Heart left ventricle (tissue), 13 donors: ENCODE measurements around the gene ASPDH.

ENCODE experiments used
- POLR2A ChIP-seq, 2 donors: fragments of 450-650 bp; IDR thresholded peaks; one replicate each; pipeline ENCODE4 v1.6.1; 2017; ENCODE audit warnings: antibody characterized with exemption in 2 of 2, mild to moderate bottlenecking in 2 of 2, moderate library complexity in 2 of 2
- TF ChIP-seq, protein P1 (sequence below), 12 donors: fragments of 200-600 bp; sonication (generic) in 4 of 12; IDR thresholded peaks; one replicate each; pipeline versions ENCODE4 v1.5.0 to v1.8.0; 2018 to 2022; ENCODE audit warnings: antibody characterized with exemption in 12 of 12, mild to moderate bottlenecking in 5 of 12
- donor health status: ischemic (EF 13 %, LVEDD 7.1; RV severe dilation, severe dysfunction).
- donor health status: DM: no; HTN: yes; CAD: no.
- donor health status: DM: no; HTN: no; CAD: no.
- donor health status: ischemic (EF 25% LVEDD 6.9; RV normal size, moderate dysfunction).
- donor health status: ischemic (EF 25% LVEDD 5.7; RV mildly dilated, moderate dysfunction).
- donor health status: ischemic (EF 35%, LVEDD 5.7; RV mildly dilated, moderate dysfunction).
- donor health status: nonischemic (EF 11% LVEDD 7.7; RV severe dilation, severe dysfunction).
- donor health status: DM: yes; HTN: yes; CAD: no.
- donor health status: PGD.
- donor health status: ischemic (EF 29% LVEDD 5.4; RV normal size, mild dysfunction).
- donor health status: nonischemic (EF 23%, LVEDD 6.1; RV moderate dilation, normal function).

DNA sequence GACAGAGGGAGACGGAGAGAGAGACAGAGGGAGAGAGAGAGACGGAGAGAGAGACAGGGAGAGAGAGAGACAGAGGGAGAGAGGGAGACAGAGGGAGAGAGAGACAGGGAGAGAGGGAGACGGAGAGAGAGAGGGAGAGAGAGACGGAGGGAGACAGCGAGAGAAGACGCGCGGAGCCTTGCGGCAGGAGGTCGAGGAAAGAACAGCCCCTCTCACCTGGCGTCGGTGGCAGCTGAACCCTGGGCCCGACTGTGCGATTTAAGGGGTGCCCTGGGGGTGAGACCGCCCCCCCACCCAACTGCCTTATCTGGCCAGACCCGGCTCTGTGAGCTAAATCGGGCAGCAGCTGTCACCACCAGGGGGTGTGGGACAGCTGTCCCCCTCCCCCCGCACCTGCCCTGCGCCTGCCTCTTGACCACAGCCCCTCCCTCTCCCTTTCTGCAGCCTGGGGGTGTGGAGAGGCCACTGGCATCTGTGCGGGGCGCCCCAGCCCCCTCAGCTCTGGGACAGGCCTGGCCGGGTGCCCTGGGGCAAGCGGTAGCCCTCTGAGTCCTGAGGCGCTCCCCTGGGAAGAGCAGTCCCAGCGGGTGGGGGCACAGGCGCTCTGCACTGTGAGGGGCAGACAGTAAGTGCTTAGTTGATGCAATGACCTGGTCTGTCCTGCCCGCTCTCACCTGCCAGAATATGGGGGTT lies 13.5 kb downstream of the ASPDH start:
- peak in 1 of 2 donors; percentile 92 for TF ChIP-seq POLR2A (IDR thresholded peaks at IDR 0.05)
- TF ChIP-seq, protein P1, sequence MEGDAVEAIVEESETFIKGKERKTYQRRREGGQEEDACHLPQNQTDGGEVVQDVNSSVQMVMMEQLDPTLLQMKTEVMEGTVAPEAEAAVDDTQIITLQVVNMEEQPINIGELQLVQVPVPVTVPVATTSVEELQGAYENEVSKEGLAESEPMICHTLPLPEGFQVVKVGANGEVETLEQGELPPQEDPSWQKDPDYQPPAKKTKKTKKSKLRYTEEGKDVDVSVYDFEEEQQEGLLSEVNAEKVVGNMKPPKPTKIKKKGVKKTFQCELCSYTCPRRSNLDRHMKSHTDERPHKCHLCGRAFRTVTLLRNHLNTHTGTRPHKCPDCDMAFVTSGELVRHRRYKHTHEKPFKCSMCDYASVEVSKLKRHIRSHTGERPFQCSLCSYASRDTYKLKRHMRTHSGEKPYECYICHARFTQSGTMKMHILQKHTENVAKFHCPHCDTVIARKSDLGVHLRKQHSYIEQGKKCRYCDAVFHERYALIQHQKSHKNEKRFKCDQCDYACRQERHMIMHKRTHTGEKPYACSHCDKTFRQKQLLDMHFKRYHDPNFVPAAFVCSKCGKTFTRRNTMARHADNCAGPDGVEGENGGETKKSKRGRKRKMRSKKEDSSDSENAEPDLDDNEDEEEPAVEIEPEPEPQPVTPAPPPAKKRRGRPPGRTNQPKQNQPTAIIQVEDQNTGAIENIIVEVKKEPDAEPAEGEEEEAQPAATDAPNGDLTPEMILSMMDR (IDR thresholded peaks at IDR 0.05) = peak in 3 of 12 donors; percentile 8 to 26 (median 16)
